GM23338 (cell line): ENCODE results near the gene U2AF1L4. TPM values are rescaled to one million over a fixed set of nuclear protein-coding genes. Genes with fewer than 3 reads are reported as not detected.

Source experiments
- ATAC-seq: fragments of 200-7000 bp; cut with Tn5 transposase; 3 replicates; pipeline ENCODE4 v1.9.1; 2020
- DNase-seq: peaks from one replicate; pipeline ENCODE4 v3.0.0-alpha.2; 2015; ENCODE audit warnings: low spot score
- H2AFZ ChIP-seq: fragments of 200-600 bp; sonication (generic); 2 replicates; pipeline ENCODE4 v1.8.0; 2016; ENCODE audit warnings: antibody characterized with exemption, mild to moderate bottlenecking, moderate library complexity
- H3F3A ChIP-seq: fragments of 200-600 bp; sonication (generic); replicated peaks from 2 replicates; pipeline ENCODE4 v1.8.0; 2017; ENCODE audit warnings: antibody characterized with exemption, mixed run types, low read depth
- H3K27ac ChIP-seq: fragments of 200-600 bp; sonication (generic); 2 replicates; pipeline ENCODE4 v1.6.1; 2016; ENCODE audit warnings: low read depth
- H3K27me3 ChIP-seq: fragments of 200-600 bp; sonication (generic); 2 replicates; pipeline ENCODE4 v1.8.0; 2016; ENCODE audit warnings: mild to moderate bottlenecking, mixed run types, moderate library complexity; ENCODE audit not compliant: insufficient read depth
- H3K36me3 ChIP-seq: fragments of 200-600 bp; sonication (generic); 2 replicates; pipeline ENCODE4 v1.8.0; 2016; ENCODE audit warnings: mild to moderate bottlenecking; ENCODE audit not compliant: insufficient read depth
- H3K4me1 ChIP-seq: fragments of 200-600 bp; sonication (generic); 2 replicates; pipeline ENCODE4 v1.8.0; 2016; ENCODE audit warnings: mild to moderate bottlenecking, moderate library complexity; ENCODE audit not compliant: insufficient read depth
- H3K4me2 ChIP-seq: fragments of 200-600 bp; sonication (generic); 2 replicates; pipeline ENCODE4 v1.7.1; 2017; ENCODE audit warnings: mixed run types
- H3K4me3 ChIP-seq: fragments of 200-600 bp; sonication (generic); 2 replicates; pipeline ENCODE4 v1.6.1; 2016; ENCODE audit warnings: mixed run types
- H3K79me2 ChIP-seq: fragments of 200-600 bp; sonication (generic); replicated peaks from 2 replicates; pipeline ENCODE4 v1.8.0; 2017; ENCODE audit warnings: mild to moderate bottlenecking; ENCODE audit not compliant: insufficient read depth
- H3K9me2 ChIP-seq: fragments of 200-600 bp; sonication (generic); 2 replicates; pipeline ENCODE4 v1.8.0; 2017; ENCODE audit not compliant: insufficient read depth
- H4K20me1 ChIP-seq: fragments of 200-600 bp; sonication (generic); replicated peaks from 2 replicates; pipeline ENCODE4 v1.8.0; 2017; ENCODE audit warnings: mild to moderate bottlenecking; ENCODE audit not compliant: insufficient read depth
- H3K27ac Mint-ChIP-seq: 2 replicates; pipeline ENCODE4 v1.8.0; 2020; ENCODE audit warnings: inconsistent platforms, mild to moderate bottlenecking, moderate library complexity, mixed read lengths
- H3K27me3 Mint-ChIP-seq: 3 replicates; pipeline ENCODE4 v1.8.0; 2022; ENCODE audit warnings: low read depth, mild to moderate bottlenecking, moderate library complexity, mixed read lengths, inconsistent platforms; ENCODE audit not compliant: insufficient read depth, poor library complexity
- H3K36me3 Mint-ChIP-seq: 3 replicates; pipeline ENCODE4 v1.8.0; 2021; ENCODE audit warnings: low read depth, mild to moderate bottlenecking, inconsistent platforms, moderate library complexity, mixed read lengths
- H3K4me1 Mint-ChIP-seq: 3 replicates; pipeline ENCODE4 v1.8.0; 2020; ENCODE audit warnings: mild to moderate bottlenecking, inconsistent platforms, mixed read lengths
- H3K4me3 Mint-ChIP-seq: 3 replicates; pipeline ENCODE4 v1.8.0; 2021; ENCODE audit warnings: moderate library complexity, mild to moderate bottlenecking, inconsistent platforms, mixed read lengths
- H3K9me3 Mint-ChIP-seq: 3 replicates; pipeline ENCODE4 v1.8.0; 2020; ENCODE audit warnings: moderate library complexity, mild to moderate bottlenecking, inconsistent platforms, mixed read lengths
- CREB1 ChIP-seq: fragments of 250-450 bp; sonication (Bioruptor Pico); IDR thresholded peaks from 2 replicates; pipeline ENCODE4 v1.5.0; 2020; ENCODE audit warnings: low read depth, mild to moderate bottlenecking, moderate library complexity
- CTCF ChIP-seq, 2 experiments: fragments of 200-600 bp in 1 of 2; sonication (generic) in 1 of 2; conservative IDR thresholded peaks; 2 replicates each; pipeline versions ENCODE4 v1.5.1 to v1.6.1; 2016 to 2017; ENCODE audit warnings: antibody characterized with exemption in 2 of 2, low read depth in 2 of 2, mild to moderate bottlenecking in 2 of 2, moderate library complexity in 1 of 2
- ETS1 ChIP-seq: IDR thresholded peaks from 2 replicates; pipeline ENCODE4 v1.6.1; 2016; ENCODE audit warnings: antibody characterized with exemption
- EZH2 ChIP-seq: fragments of 200-600 bp; sonication (generic); IDR thresholded peaks from one replicate; pipeline ENCODE4 v1.8.0; 2017; ENCODE audit warnings: antibody characterized with exemption, mild to moderate bottlenecking, low read depth; ENCODE audit not compliant: unreplicated experiment
- EZH2phosphoT487 ChIP-seq: fragments of 200-600 bp; sonication (generic); IDR thresholded peaks from one replicate; pipeline ENCODE4 v1.8.1; 2018; ENCODE audit warnings: antibody characterized with exemption; ENCODE audit not compliant: unreplicated experiment
- JUNB ChIP-seq: IDR thresholded peaks from one replicate; pipeline ENCODE4 v1.6.1; 2016; ENCODE audit warnings: antibody characterized with exemption; ENCODE audit not compliant: unreplicated experiment
- NANOG ChIP-seq: IDR thresholded peaks from 2 replicates; pipeline ENCODE4 v1.6.1; 2016; ENCODE audit warnings: antibody characterized with exemption, borderline replicate concordance
- POLR2AphosphoS5 ChIP-seq: IDR thresholded peaks from 2 replicates; pipeline ENCODE4 v1.6.1; 2016; ENCODE audit warnings: antibody characterized with exemption, low read depth
- REST ChIP-seq: IDR thresholded peaks from one replicate; pipeline ENCODE4 v1.6.1; 2018; ENCODE audit warnings: antibody characterized with exemption; ENCODE audit not compliant: unreplicated experiment
- STAT1 ChIP-seq: IDR thresholded peaks from one replicate; pipeline ENCODE4 v1.6.1; 2016; ENCODE audit warnings: antibody characterized with exemption; ENCODE audit not compliant: unreplicated experiment
- ZNF114 ChIP-seq: fragments of 250-450 bp; sonication (Bioruptor Pico); IDR thresholded peaks from 2 replicates; pipeline ENCODE4 v1.5.0; 2020; ENCODE audit warnings: mild to moderate bottlenecking, moderate library complexity
- ZNF331 ChIP-seq: fragments of 250-450 bp; sonication (Bioruptor Pico); IDR thresholded peaks from 2 replicates; pipeline ENCODE4 v1.5.0; 2020; ENCODE audit warnings: low read depth, mild to moderate bottlenecking, moderate library complexity
- polyA plus RNA-seq: library from polyadenylated mRNA; unstranded; fragments of >200 nt; fragmentation: Nextera tagmentation; extraction: Ambion mirVana; gene quantifications from 2 replicates; pipeline ENCODE4 v1.2.1, GENCODE V29; 2016
- total RNA-seq: library from RNA; depleted of rRNA; stranded (reverse); fragments of >200 nt; shearing (Covaris generic); gene quantifications from 2 replicates; pipeline ENCODE4 v1.2.3, GENCODE V29; 2014

U2AF1L4 gene
- total and polyA plus RNA-seq, 2 experiments from 2014 or later: 13.1 to 23.7 TPM

- no peak for ATAC-seq
- Mint-ChIP-seq H3K36me3 (peaks cover 73% of the 10 kb centered on the region), H3K27ac (no peak overlapping the region), H3K4me1 (no peaks in the 10 kb centered on the region), H3K27me3 (peaks cover 11% of the 10 kb centered on the region), H3K4me3 (no peak overlapping the region), H3K9me3 (no peaks in the 10 kb centered on the region; the same call in 2 of the 3 replicates)
- H3K27me3 ChIP-seq: no peaks in the 10 kb centered on the region
- no peaks in the 10 kb centered on the region for H3F3A ChIP-seq
- peaks cover 5% of the 10 kb centered on the region for H4K20me1 ChIP-seq
- no peak overlapping the region for H2AFZ ChIP-seq
- no peak for TF ChIP-seq STAT1
- no peak for TF ChIP-seq ETS1
- no peak for TF ChIP-seq CTCF (conservative IDR thresholded peaks at IDR 0.05; ENCODE audit: low read depth in 2 of 2)
- no peak for TF ChIP-seq POLR2AphosphoS5
- no peak for TF ChIP-seq ZNF331 (CRISPR knock-in tag)
- TF ChIP-seq EZH2phosphoT487: no peak
- TF ChIP-seq EZH2: no peak
- TF ChIP-seq ZNF114 (CRISPR knock-in tag): no peak
- TF ChIP-seq NANOG: no peak
- TF ChIP-seq CREB1 (CRISPR knock-in tag): no peak
- no peak for TF ChIP-seq REST
- no peak for TF ChIP-seq JUNB
- H3K4me3 ChIP-seq: no peak overlapping the region
- no peak overlapping the region for H3K27ac ChIP-seq
- no peak overlapping the region for H3K4me2 ChIP-seq
- peaks cover 21% of the 10 kb centered on the region; the same call in 1 of the 2 replicates for H3K36me3 ChIP-seq
- no peaks in the 10 kb centered on the region for H3K4me1 ChIP-seq
- H3K79me2 ChIP-seq: no peaks in the 10 kb centered on the region
- DNase-seq: no peak
- no peaks in the 10 kb centered on the region for H3K9me2 ChIP-seq
Observed at GRCh38 chr19:35729763-35730162, 15.5 kb downstream of the U2AF1L4 start.
